ENCODE results near the gene SLC25A21. TPM values are rescaled to one million over a fixed set of nuclear protein-coding genes. Genes with fewer than 3 reads are reported as not detected.

Gene SLC25A21
- total RNA-seq, 1 experiment from 2014 or later, result 7.1 TPM

DNA sequence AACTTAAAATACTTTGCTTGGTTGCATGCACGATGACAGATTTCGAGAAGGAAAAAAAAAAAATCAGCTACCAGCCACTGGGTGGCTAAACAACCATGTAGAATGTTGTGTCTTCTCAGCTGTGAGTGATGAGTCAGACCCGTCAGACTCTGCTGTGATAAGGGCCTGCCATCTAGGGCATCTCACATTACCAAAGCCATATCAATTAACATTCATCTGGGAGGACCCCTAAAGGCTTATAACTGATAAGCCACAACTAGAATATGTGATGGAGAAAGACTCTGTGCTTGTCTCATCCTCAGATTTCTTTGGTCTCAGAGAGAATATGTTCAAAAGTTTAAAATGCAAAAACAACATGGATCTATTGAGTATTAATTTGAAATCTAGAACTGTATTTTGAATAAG is 399.3 kb downstream of the SLC25A21 start:
- Histone ChIP-seq H2AFZ (ENCODE audit: low read length) (no peak overlapping the region), H3K4me1 (ENCODE audit: insufficient read depth, low read length) (peaks cover under 1% of the 10 kb centered on the region; the same call in 1 of the 2 replicates), H4K5ac (ENCODE audit: insufficient read length, low read depth, low read length) (no peak overlapping the region), H3K14ac (ENCODE audit: insufficient read depth, low read length) (no peak overlapping the region), H3K56ac (ENCODE audit: insufficient read length, low read depth, low read length) (no peak overlapping the region), H3K27ac (ENCODE audit: insufficient read length, low read depth, low read length) (no peak overlapping the region), H3K23ac (ENCODE audit: insufficient read length, low read depth, low read length) (no peak overlapping the region), H3T11ph (ENCODE audit: low read length) (no peak overlapping the region), H3K27me3 (ENCODE audit: insufficient read depth, low read length) (no peaks in the 10 kb centered on the region), H3K4me2 (ENCODE audit: insufficient read depth, insufficient read length, low read length) (no peak overlapping the region), H4K91ac (ENCODE audit: insufficient read length, low read depth, low read length) (no peak overlapping the region), H2BK15ac (ENCODE audit: low read depth, low read length) (no peak overlapping the region), H3K23me2 (ENCODE audit: insufficient read length, low read depth, low read length, poor library complexity, severe bottlenecking) (no peaks in the 10 kb centered on the region), H2AK5ac (ENCODE audit: insufficient read length, low read length) (no peak overlapping the region), H2BK12ac (ENCODE audit: insufficient read length, low read depth, low read length) (no peak overlapping the region), H3K79me1 (ENCODE audit: insufficient read depth, low read depth, low read length, poor library complexity, severe bottlenecking) (no peaks in the 10 kb centered on the region), H2BK5ac (ENCODE audit: insufficient read length, low read length) (no peak overlapping the region), H2BK20ac (ENCODE audit: low read depth, low read length, poor library complexity, severe bottlenecking) (no peak overlapping the region), H4K8ac (replicated peaks; ENCODE audit: insufficient read length, low read depth, low read length) (no peak overlapping the region), H3K79me2 (ENCODE audit: insufficient read depth, low read length) (no peaks in the 10 kb centered on the region), H3K9me3 (ENCODE audit: control insufficient read depth, low read depth, low read length) (no peaks in the 10 kb centered on the region), H3K4ac (ENCODE audit: low read depth, low read length) (no peak overlapping the region), H2BK120ac (ENCODE audit: low read depth, low read length, poor library complexity, severe bottlenecking) (no peak overlapping the region), H3K18ac (ENCODE audit: insufficient read length, low read depth, low read length) (no peak overlapping the region), H4K20me1 (ENCODE audit: control insufficient read depth, insufficient read depth, insufficient read length) (no peaks in the 10 kb centered on the region), H3K9ac (ENCODE audit: extremely low read depth, insufficient read length, low read length) (no peak overlapping the region)
- H3K27ac Mint-ChIP-seq, result no peak overlapping the region
- peaks cover 7 to 8% of the 10 kb centered on the region in 2 experiments; a peak in 3 of 4 replicates for H3K4me1 Mint-ChIP-seq
- no peak overlapping the region for H3K4me3 Mint-ChIP-seq
- DNase-seq, result no peak
- H3K36me3 Mint-ChIP-seq (ENCODE audit: insufficient read depth in 1 of 3, low read depth in 3 of 3), result no peaks in the 10 kb centered on the region
- no peaks in the 10 kb centered on the region for H3K27me3 Mint-ChIP-seq (ENCODE audit: low read depth)
- TF ChIP-seq, protein P1, sequence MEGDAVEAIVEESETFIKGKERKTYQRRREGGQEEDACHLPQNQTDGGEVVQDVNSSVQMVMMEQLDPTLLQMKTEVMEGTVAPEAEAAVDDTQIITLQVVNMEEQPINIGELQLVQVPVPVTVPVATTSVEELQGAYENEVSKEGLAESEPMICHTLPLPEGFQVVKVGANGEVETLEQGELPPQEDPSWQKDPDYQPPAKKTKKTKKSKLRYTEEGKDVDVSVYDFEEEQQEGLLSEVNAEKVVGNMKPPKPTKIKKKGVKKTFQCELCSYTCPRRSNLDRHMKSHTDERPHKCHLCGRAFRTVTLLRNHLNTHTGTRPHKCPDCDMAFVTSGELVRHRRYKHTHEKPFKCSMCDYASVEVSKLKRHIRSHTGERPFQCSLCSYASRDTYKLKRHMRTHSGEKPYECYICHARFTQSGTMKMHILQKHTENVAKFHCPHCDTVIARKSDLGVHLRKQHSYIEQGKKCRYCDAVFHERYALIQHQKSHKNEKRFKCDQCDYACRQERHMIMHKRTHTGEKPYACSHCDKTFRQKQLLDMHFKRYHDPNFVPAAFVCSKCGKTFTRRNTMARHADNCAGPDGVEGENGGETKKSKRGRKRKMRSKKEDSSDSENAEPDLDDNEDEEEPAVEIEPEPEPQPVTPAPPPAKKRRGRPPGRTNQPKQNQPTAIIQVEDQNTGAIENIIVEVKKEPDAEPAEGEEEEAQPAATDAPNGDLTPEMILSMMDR (conservative IDR thresholded peaks at IDR 0.05), result peak; percentile 52
- WGBS (ENCODE audit: extremely low coverage, insufficient read length, low lambda C conversion rate), result no CpG with 5 or more reads among the region's 3 CpGs
- no peaks in the 10 kb centered on the region for H3K9me3 Mint-ChIP-seq

All from H9 (cell line).